Suprapubic skin (tissue), 4 donors: Measurements from ENCODE around the gene SLIT1. TPM values are rescaled to one million over a fixed set of nuclear protein-coding genes. Genes with fewer than 3 reads are reported as not detected.

Experiments
- DNase-seq, 2 donors: peaks; one replicate each; pipeline ENCODE4 v3.0.0-alpha.2; 2019; ENCODE audit warnings: low spot score in 2 of 2
- H3K27ac ChIP-seq: fragments of 200-600 bp; sonication (generic); one replicate; pipeline ENCODE4 v1.5.1; 2019
- H3K27me3 ChIP-seq: fragments of 200-600 bp; sonication (generic); one replicate; pipeline ENCODE4 v1.5.1; 2019
- H3K36me3 ChIP-seq: fragments of 200-600 bp; sonication (generic); one replicate; pipeline ENCODE4 v1.5.1; 2019
- H3K4me1 ChIP-seq: fragments of 200-600 bp; sonication (generic); one replicate; pipeline ENCODE4 v1.5.1; 2019
- H3K4me3 ChIP-seq: fragments of 200-600 bp; sonication (generic); one replicate; pipeline ENCODE4 v1.5.1; 2019; ENCODE audit warnings: mild to moderate bottlenecking
- H3K9me3 ChIP-seq: fragments of 200-600 bp; sonication (generic); one replicate; pipeline ENCODE4 v1.5.1; 2019
- CTCF ChIP-seq, 2 donors: fragments of 200-600 bp in 1 of 2; fragments of 450-650 bp in 1 of 2; sonication (generic) in 1 of 2; IDR thresholded peaks; one replicate each; pipeline ENCODE4 v1.5.1; 2016 to 2019; ENCODE audit warnings: antibody characterized with exemption in 2 of 2, mild to moderate bottlenecking in 1 of 2, moderate library complexity in 1 of 2
- EP300 ChIP-seq: sonication (generic); formaldehyde crosslinking; IDR thresholded peaks from one replicate; pipeline ENCODE4 v1.6.1; 2017; ENCODE audit warnings: antibody characterized with exemption
- POLR2A ChIP-seq, 2 donors: fragments of 450-650 bp; IDR thresholded peaks; one replicate each; pipeline ENCODE4 v1.6.1; 2017; ENCODE audit warnings: antibody characterized with exemption in 2 of 2, mild to moderate bottlenecking in 2 of 2, moderate library complexity in 2 of 2
- POLR2AphosphoS5 ChIP-seq, 3 donors: sonication (generic); formaldehyde crosslinking; IDR thresholded peaks; one replicate each; pipeline ENCODE4 v1.6.1; 2017; ENCODE audit warnings: antibody characterized with exemption in 3 of 3
- WGBS: methylation state at CpG from one replicate; pipeline ENCODE4 v1.1.5; 2018; 5-methylcytosine and 5-hydroxymethylcytosine counted together
- total RNA-seq, 4 donors: library from RNA; depleted of rRNA; stranded (reverse); fragments of >200 nt; gene quantifications; one replicate each; pipeline ENCODE4 v1.1.0, GENCODE V29; 2016

Gene SLIT1
- total RNA-seq, 4 donors from 2014 or later, result 0.10 to 0.40 (median 0.11) TPM; not detected in 1

GRCh38 chr10:97042716-97043562 lies 142.8 kb downstream of the SLIT1 start:
- 94% methylated on average over 37 of the region's 38 CpGs for whole genome bisulfite sequencing
- H3K4me1 ChIP-seq, result peaks cover 1% of the 10 kb centered on the region
- TF ChIP-seq POLR2AphosphoS5 (IDR thresholded peaks at IDR 0.05) (no peak), CTCF (IDR thresholded peaks at IDR 0.05) (no peak), POLR2A (IDR thresholded peaks at IDR 0.05) (no peak), EP300 (no peak)
- no peak for DNase-seq
- H3K36me3 ChIP-seq, result no peaks in the 10 kb centered on the region
- H3K27me3 ChIP-seq, result no peaks in the 10 kb centered on the region
- no peak overlapping the region for H3K4me3 ChIP-seq
- H3K27ac ChIP-seq, result no peak overlapping the region
- H3K9me3 ChIP-seq, result no peaks in the 10 kb centered on the region

GRCh38 chr10:97042081-97042480 lies 143.7 kb downstream of the SLIT1 start:
- no peaks in the 10 kb centered on the region for H3K9me3 ChIP-seq
- no peaks in the 10 kb centered on the region for H3K36me3 ChIP-seq
- H3K27me3 ChIP-seq, result no peaks in the 10 kb centered on the region
- no peak overlapping the region for H3K27ac ChIP-seq
- no peak for DNase-seq
- no peak overlapping the region for H3K4me3 ChIP-seq
- TF ChIP-seq CTCF (IDR thresholded peaks at IDR 0.05), result no peak
- no peak for TF ChIP-seq POLR2A (IDR thresholded peaks at IDR 0.05)
- no peak for TF ChIP-seq POLR2AphosphoS5 (IDR thresholded peaks at IDR 0.05)
- TF ChIP-seq EP300, result no peak
- peaks cover 10% of the 10 kb centered on the region for H3K4me1 ChIP-seq
- 88% methylated on average over 5 of the region's 5 CpGs for WGBS

- Histone ChIP-seq H3K27me3 (peaks cover 3% of the 10 kb centered on the region), H3K4me3 (no peak overlapping the region), H3K4me1 (peaks cover 10% of the 10 kb centered on the region), H3K36me3 (no peaks in the 10 kb centered on the region), H3K9me3 (no peaks in the 10 kb centered on the region), H3K27ac (no peak overlapping the region)
- no peak for TF ChIP-seq POLR2AphosphoS5 (IDR thresholded peaks at IDR 0.05)
- no peak for TF ChIP-seq POLR2A (IDR thresholded peaks at IDR 0.05)
- TF ChIP-seq EP300, result no peak
- no peak for TF ChIP-seq CTCF (IDR thresholded peaks at IDR 0.05)
- DNase-seq, result no peak
- WGBS, result 94% methylated on average over 8 of the region's 8 CpGs
Measured at GRCh38 chr10:97040706-97041105, 145.1 kb downstream of the SLIT1 start.

GRCh38 chr10:97040248-97040584 lies 145.5 kb downstream of the SLIT1 start:
- Histone ChIP-seq H3K9me3 (no peaks in the 10 kb centered on the region), H3K27ac (no peak overlapping the region), H3K4me1 (peaks cover 10% of the 10 kb centered on the region), H3K27me3 (peaks cover 7% of the 10 kb centered on the region), H3K36me3 (no peaks in the 10 kb centered on the region), H3K4me3 (no peak overlapping the region)
- no peak for DNase-seq
- WGBS, result 94% methylated on average over 5 of the region's 9 CpGs
- TF ChIP-seq POLR2A (IDR thresholded peaks at IDR 0.05) (no peak), EP300 (no peak), POLR2AphosphoS5 (IDR thresholded peaks at IDR 0.05) (no peak), CTCF (IDR thresholded peaks at IDR 0.05) (no peak)

GRCh38 chr10:97039538-97040247 lies 146.1 kb downstream of the SLIT1 start:
- no peak for DNase-seq
- 92% methylated on average over 16 of the region's 16 CpGs for WGBS
- peaks cover 10% of the 10 kb centered on the region for H3K4me1 ChIP-seq
- no peak overlapping the region for H3K27ac ChIP-seq
- H3K9me3 ChIP-seq, result no peaks in the 10 kb centered on the region
- H3K4me3 ChIP-seq, result no peak overlapping the region
- peaks cover 13% of the 10 kb centered on the region for H3K27me3 ChIP-seq
- no peak for TF ChIP-seq CTCF (IDR thresholded peaks at IDR 0.05)
- no peak for TF ChIP-seq EP300
- TF ChIP-seq POLR2AphosphoS5 (IDR thresholded peaks at IDR 0.05), result no peak
- no peaks in the 10 kb centered on the region for H3K36me3 ChIP-seq
